ENCODE data around the gene KLHL22.
"Not testable (repeated sequence)": the region's sequence is repeated elsewhere in the genome, so short reads cannot be mapped to it uniquely, and the experiment has no call there.

KLHL22 gene

GRCh38 chr22:20494978-20495860 lies at the start of gene KLHL22:
KLHL22 (minus strand) TSS chr22:20495795; CDS start chr22:20489211, 6,584 bp downstream.
- Histone ChIP-seq H3K9ac (ENCODE audit: low read depth, low read length) (peak within 1 kb of the TSS; percentile 84), H3K4me2 (ENCODE audit: insufficient read depth, low read length) (peak within 1 kb of the TSS; percentile 85), H3K27ac (ENCODE audit: low read length) (peak within 1 kb of the TSS; percentile 77), H3K4me3 (ENCODE audit: low read depth in 1 of 2, low read length in 2 of 2) (peak within 1 kb of the TSS; percentile 56 to 73), H3K4me1 (ENCODE audit: insufficient read depth, low read length) (peaks cover 30% of the 10 kb centered on the region), H2AFZ (ENCODE audit: low read depth, low read length) (peak within 1 kb of the TSS; percentile 88), H3K27me3 (ENCODE audit: insufficient read depth, low read length, poor library complexity) (no peaks in the 10 kb centered on the region), H4K20me1 (ENCODE audit: insufficient read depth, low read length) (peaks cover 15% of the 10 kb centered on the region; the same call in 1 of the 2 replicates), H3K9me3 (ENCODE audit: insufficient read depth, low read length, severe bottlenecking) (no peaks in the 10 kb centered on the region), H3K79me2 (ENCODE audit: insufficient read depth, low read length) (peaks cover 57% of the 10 kb centered on the region), H3K36me3 (ENCODE audit: insufficient read depth, low read length) (0 out of 2 replicates have a peak, but pooled peaks cover 4% of the 10 kb centered on the region)
- ATAC-seq (ENCODE audit: insufficient read depth, low read depth): peak; percentile 10; the same call in 2 of the 3 replicates
- TF ChIP-seq EZH2 (IDR thresholded peaks at IDR 0.05; ENCODE audit: borderline replicate concordance, low read depth, low read length, severe bottlenecking): no peak
- no peak for TF ChIP-seq CTCF (IDR thresholded peaks at IDR 0.05; ENCODE audit: borderline replicate concordance, extremely low read depth, low read length, poor library complexity, severe bottlenecking)
- peak; percentile 31 for DNase-seq

- not testable (repeated sequence) for H2AFZ ChIP-seq (ENCODE audit: low read depth, low read length); H3K4me3 ChIP-seq (ENCODE audit: low read depth in 1 of 2, low read length in 2 of 2); H3K9ac ChIP-seq (ENCODE audit: low read depth, low read length); ATAC-seq (ENCODE audit: insufficient read depth, low read depth); H3K4me2 ChIP-seq (ENCODE audit: insufficient read depth, low read length); H3K27ac ChIP-seq (ENCODE audit: low read length); H3K9me3 ChIP-seq (ENCODE audit: insufficient read depth, low read length, severe bottlenecking); H3K27me3 ChIP-seq (ENCODE audit: insufficient read depth, low read length, poor library complexity); DNase-seq
- Histone ChIP-seq H4K20me1 (ENCODE audit: insufficient read depth, low read length) (peaks cover 50% of the 10 kb centered on the region), H3K79me2 (ENCODE audit: insufficient read depth, low read length) (peaks cover 70% of the 10 kb centered on the region), H3K36me3 (ENCODE audit: insufficient read depth, low read length) (peaks cover 32% of the 10 kb centered on the region), H3K4me1 (ENCODE audit: insufficient read depth, low read length) (peaks cover 21% of the 10 kb centered on the region)
Measured at GRCh38 chr22:20545318-20545634, 49.7 kb upstream of the KLHL22 start.

GRCh38 chr22:20542736-20543135 lies 47.1 kb upstream of the KLHL22 start:
- no peaks in the 10 kb centered on the region for H3K4me1 ChIP-seq (ENCODE audit: insufficient read depth, low read length)
- no peaks in the 10 kb centered on the region for H3K9me3 ChIP-seq (ENCODE audit: insufficient read depth, low read length, severe bottlenecking)
- H3K4me2 ChIP-seq (ENCODE audit: insufficient read depth, low read length): no peak overlapping the region
- no peaks in the 10 kb centered on the region for H3K27me3 ChIP-seq (ENCODE audit: insufficient read depth, low read length, poor library complexity)
- TF ChIP-seq CTCF (IDR thresholded peaks at IDR 0.05; ENCODE audit: borderline replicate concordance, extremely low read depth, low read length, poor library complexity, severe bottlenecking) (no peak), EZH2 (IDR thresholded peaks at IDR 0.05; ENCODE audit: borderline replicate concordance, low read depth, low read length, severe bottlenecking) (no peak)
- peaks cover 61% of the 10 kb centered on the region for H3K79me2 ChIP-seq (ENCODE audit: insufficient read depth, low read length)
- H3K4me3 ChIP-seq (ENCODE audit: low read depth in 1 of 2, low read length in 2 of 2): no peak overlapping the region
- ATAC-seq (ENCODE audit: insufficient read depth, low read depth) (no peak), DNase-seq (no peak)
- no peak overlapping the region for H2AFZ ChIP-seq (ENCODE audit: low read depth, low read length)
- peaks cover 54% of the 10 kb centered on the region for H3K36me3 ChIP-seq (ENCODE audit: insufficient read depth, low read length)
- H3K27ac ChIP-seq (ENCODE audit: low read length): no peak overlapping the region
- no peak overlapping the region for H3K9ac ChIP-seq (ENCODE audit: low read depth, low read length)
- peaks cover 31% of the 10 kb centered on the region for H4K20me1 ChIP-seq (ENCODE audit: insufficient read depth, low read length)

- H4K20me1 ChIP-seq (ENCODE audit: insufficient read depth, low read length): peaks cover 37% of the 10 kb centered on the region
- H3K9ac ChIP-seq (ENCODE audit: low read depth, low read length): no peak overlapping the region
- no peak overlapping the region for H2AFZ ChIP-seq (ENCODE audit: low read depth, low read length)
- no peak overlapping the region for H3K4me3 ChIP-seq (ENCODE audit: low read depth in 1 of 2, low read length in 2 of 2)
- H3K27me3 ChIP-seq (ENCODE audit: insufficient read depth, low read length, poor library complexity): no peaks in the 10 kb centered on the region
- H3K4me1 ChIP-seq (ENCODE audit: insufficient read depth, low read length): no peaks in the 10 kb centered on the region
- H3K9me3 ChIP-seq (ENCODE audit: insufficient read depth, low read length, severe bottlenecking): no peaks in the 10 kb centered on the region
- H3K79me2 ChIP-seq (ENCODE audit: insufficient read depth, low read length): peaks cover 63% of the 10 kb centered on the region
- DNase-seq (no peak), ATAC-seq (ENCODE audit: insufficient read depth, low read depth) (no peak)
- no peak overlapping the region for H3K27ac ChIP-seq (ENCODE audit: low read length)
- TF ChIP-seq EZH2 (IDR thresholded peaks at IDR 0.05; ENCODE audit: borderline replicate concordance, low read depth, low read length, severe bottlenecking) (no peak), CTCF (IDR thresholded peaks at IDR 0.05; ENCODE audit: borderline replicate concordance, extremely low read depth, low read length, poor library complexity, severe bottlenecking) (no peak)
- peaks cover 61% of the 10 kb centered on the region for H3K36me3 ChIP-seq (ENCODE audit: insufficient read depth, low read length)
- H3K4me2 ChIP-seq (ENCODE audit: insufficient read depth, low read length): no peak overlapping the region
Measured at GRCh38 chr22:20542055-20542454, 46.5 kb upstream of the KLHL22 start.

- H3K27ac ChIP-seq (ENCODE audit: low read length); DNase-seq; H2AFZ ChIP-seq (ENCODE audit: low read depth, low read length); ATAC-seq (ENCODE audit: insufficient read depth, low read depth); H3K4me3 ChIP-seq (ENCODE audit: low read depth in 1 of 2, low read length in 2 of 2); H3K9me3 ChIP-seq (ENCODE audit: insufficient read depth, low read length, severe bottlenecking); H3K9ac ChIP-seq (ENCODE audit: low read depth, low read length); H3K4me1 ChIP-seq (ENCODE audit: insufficient read depth, low read length); H3K4me2 ChIP-seq (ENCODE audit: insufficient read depth, low read length); H3K27me3 ChIP-seq (ENCODE audit: insufficient read depth, low read length, poor library complexity): not testable (repeated sequence)
- H4K20me1 ChIP-seq (ENCODE audit: insufficient read depth, low read length): peaks cover 40% of the 10 kb centered on the region
- H3K36me3 ChIP-seq (ENCODE audit: insufficient read depth, low read length): peaks cover 58% of the 10 kb centered on the region
- H3K79me2 ChIP-seq (ENCODE audit: insufficient read depth, low read length): peaks cover 62% of the 10 kb centered on the region
Measured at GRCh38 chr22:20538875-20539274, 43.3 kb upstream of the KLHL22 start.

Data from DND-41 (cell line).